ENCODE results near the gene ATXN7L2.

Gene ATXN7L2

DNA sequence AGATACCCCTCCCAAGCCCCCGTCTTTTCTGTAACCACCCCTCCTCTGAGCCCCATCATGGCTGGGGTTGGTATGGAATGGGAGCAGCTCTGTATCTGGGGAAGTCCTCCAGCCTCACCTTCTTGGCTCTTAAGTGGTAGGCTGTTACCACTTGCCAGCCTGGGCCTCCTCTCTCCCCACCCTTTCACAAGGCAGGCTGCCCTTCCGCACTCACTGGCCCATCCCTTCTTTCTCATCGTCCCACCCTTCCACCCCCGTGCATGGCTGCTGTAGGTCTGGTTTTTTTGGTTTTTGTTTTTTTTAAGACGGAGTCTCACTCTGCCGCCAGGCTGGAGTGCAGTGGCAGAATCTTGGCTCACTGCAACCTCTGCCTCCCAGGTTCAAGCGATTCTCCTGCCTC lies 15.4 kb downstream of the ATXN7L2 start:
- no peak for DNase-seq

DNA sequence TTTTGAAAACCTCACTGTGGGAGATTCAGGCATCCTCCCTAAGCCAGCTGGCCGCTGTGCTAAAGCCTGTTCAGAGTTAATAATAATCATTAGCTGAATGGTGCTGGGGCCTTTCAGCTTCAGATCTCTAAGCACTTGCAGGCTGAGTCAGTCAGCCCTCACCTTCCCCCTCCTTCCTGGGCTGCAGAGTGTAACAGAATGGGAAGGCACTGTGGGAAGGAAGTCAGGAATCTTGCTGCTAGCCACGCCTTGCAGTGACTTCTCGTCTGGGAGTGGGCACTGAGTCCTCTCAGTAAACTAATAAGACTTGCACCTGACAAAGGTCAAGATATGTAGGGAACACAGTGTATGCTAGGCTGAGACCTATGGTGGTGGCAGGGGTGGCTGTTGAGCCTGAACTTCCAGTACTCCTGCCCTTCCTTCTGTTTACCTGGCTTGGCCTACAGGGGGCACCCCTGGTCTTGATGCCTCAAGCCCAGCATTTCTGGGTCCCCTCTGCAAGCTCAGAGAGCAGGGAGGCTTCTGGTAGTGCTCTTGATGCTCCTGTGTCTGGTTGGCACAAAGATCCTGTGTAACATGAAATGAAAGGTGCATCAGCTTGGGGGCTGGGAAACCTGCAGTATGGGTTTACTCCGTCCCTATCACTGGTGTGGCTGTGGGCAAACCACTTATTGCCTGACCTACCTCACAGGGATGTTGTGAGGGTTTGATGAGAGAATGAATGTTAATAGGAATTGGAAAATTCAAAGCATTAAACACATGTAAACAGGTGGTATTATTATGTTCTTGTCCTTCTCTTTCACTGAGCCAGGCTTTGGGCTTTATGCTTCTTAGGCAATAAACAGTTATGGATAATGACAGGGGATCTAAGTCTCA lies 16.2 kb downstream of the ATXN7L2 start:
- DNase-seq, result no peak

DNA sequence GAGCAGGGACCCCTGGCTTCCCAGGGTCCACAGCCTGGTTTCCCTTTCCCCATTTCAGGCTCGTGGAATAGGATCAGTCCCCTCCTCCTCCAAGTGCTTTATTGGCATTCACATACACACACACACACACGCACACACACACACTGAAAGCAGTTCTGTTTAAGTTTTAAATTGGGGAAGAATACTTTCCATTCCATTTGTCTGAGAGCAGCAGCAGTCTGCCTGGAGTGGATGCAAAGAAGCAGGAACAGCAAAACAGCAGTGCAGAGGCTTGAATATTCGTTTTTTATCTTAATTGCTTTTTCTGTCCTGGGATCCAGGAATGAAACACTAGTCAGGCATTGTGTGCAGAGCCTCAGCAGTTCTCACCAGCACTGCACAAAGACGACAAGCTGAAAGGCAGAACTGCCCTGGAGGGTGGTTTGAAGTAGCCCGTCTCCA lies 17.3 kb downstream of the ATXN7L2 start:
- no peak for DNase-seq

DNA sequence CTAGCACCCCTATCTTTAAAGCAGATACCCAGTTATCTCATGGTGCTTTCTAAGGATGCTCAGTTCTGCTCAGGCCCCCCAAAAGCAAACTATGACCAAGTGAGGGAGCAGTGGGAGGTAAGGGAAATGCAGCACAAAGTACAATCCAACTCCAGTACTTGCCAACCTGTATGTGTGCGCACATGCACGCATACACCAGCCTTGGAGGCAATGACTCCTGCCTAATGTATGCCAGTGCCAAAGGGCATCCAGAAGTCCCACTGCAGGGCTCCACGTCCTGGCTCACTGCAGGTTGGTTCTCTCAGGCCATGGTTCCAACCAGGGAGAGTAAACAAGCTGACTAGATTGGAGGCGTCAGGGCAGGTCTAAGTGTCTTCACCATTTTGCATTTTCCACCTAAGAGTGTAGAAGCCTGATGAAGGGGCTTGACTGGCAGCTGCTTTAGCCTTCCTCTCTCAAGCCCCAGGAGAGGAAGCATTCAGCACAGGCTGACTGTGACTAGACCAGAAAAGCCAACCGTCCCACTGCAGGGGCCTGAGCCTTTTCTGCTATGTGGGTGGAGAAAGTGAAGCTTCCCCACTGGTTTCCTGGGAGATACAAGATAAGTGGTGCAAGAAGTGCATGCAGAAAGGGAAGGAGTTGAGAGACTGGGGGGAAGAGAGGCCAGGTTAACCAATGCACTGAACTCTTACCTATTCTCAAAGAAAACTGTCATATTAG lies 18.1 kb downstream of the ATXN7L2 start:
- DNase-seq, result no peak

DNA sequence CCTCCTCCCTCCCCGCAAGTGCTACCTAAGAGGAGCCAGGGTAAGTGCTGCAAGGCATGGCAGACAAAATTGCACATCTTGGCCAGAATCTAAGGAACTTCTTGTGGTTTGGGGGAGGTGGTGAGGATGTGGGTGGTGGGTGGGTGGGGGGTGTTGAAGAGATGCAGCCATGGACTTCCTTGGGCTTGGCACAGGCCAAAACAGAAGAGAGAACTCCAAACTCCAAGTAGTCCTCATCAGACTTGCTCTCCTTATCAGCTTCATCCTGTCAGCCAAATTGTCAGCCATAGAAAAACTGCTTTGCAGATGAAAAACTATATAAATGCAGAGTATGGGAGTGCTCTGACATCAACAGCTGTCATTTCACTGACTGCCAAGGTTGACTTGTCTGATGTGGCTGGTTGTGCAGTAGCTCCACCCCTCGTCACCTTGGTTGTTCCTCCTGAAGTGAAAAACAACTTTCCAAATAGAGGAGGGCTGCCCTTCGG lies 18.7 kb downstream of the ATXN7L2 start:
- DNase-seq, result no peak

DNA sequence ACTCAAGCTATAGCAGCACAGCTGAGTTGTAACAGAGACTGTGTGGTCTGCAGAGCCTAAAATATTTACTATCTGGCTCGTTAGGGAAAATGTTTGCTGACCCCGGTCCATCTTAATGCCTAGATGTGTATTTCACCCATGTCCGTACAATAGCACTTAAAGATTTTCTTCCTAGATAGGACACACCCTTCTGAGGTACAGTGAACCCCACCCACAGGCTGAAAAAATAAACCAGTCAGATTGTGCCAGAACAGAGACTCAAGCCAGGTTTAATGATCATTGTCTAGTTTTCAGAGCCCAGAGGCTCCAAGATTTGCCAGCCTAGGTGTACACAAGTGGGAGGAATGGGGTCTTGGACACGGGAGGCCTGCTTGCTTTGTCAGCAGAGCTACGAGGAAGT lies 20.2 kb downstream of the ATXN7L2 start:
- DNase-seq, result no peak

DNA sequence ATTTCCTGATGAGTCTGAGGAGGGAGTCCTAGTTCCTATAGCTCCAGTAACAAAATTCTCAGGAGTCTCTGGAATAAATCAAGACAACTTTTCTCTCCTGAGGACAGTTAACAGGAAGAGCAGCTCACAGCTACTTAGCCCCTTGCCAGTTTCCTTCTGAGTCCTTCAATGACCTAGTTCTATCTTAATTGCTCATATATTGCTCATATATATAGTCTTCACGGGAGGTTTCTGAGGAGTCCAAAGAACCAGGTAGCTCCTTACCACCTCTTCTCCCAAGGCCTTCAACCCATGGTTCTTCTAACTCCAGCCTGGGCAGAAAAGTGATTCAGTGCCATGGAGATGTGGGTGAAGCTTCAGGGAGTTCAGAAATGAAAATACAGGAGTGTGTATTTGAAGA lies 21.3 kb downstream of the ATXN7L2 start:
- no peak for DNase-seq

DNA sequence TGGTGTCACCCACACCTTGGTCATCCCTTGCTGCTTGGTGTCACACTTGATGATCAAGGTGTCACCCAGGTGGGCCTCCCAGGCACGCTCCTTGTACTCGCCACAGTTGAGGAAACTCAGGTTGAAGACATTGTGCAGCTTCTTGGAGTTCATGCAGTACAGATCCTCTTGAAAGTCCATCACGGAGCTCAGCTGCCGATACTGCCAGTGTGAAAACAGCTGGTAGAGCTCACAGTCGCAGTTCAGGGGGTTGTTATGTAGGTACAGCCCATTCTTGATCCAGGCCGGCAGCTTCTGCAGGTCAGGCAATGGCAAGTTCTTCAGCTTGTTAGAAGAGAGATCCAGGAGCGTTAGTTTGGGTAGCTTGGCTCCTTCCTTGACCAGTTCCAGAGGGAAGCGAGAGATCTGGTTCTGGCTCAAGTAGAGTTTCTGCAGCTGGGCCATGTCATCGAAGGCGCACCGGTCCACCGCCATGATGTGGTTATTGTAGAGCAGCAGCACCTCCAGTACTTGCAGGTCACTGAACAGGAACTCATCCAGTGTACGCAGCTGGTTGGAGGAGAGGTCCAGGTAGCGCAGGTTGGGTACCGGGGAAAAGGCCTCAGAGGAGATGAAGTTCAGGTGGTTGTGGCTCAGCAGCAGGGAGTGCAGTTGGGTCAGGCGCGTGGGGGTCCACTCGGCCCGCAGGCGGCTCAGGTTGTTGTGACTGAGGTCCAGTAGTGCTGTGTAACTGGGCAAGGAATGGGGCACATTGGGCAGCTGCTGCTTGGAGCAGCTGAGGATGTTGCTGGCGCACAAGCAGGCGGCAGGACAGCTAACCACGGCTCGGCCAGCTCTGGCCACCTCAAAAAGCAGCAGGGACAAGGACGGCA lies 24.5 kb downstream of the ATXN7L2 start:
- DNase-seq, result no peak

DNA sequence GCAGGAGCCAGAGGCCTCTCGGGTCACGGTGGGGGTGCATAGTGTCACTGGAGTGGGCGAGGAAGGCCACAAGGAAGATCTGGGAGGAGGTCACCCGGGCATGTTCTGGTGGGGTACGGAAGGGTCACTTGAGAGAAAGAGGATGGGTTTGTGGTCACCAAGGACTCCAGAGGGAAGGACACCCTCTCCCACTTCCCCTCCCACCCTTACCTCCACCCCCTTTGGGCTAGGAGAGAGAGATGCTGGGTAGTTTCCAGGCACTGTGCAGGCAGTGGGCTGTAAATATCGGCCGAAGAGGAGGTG lies 25.1 kb downstream of the ATXN7L2 start:
- no peak for DNase-seq

DNA sequence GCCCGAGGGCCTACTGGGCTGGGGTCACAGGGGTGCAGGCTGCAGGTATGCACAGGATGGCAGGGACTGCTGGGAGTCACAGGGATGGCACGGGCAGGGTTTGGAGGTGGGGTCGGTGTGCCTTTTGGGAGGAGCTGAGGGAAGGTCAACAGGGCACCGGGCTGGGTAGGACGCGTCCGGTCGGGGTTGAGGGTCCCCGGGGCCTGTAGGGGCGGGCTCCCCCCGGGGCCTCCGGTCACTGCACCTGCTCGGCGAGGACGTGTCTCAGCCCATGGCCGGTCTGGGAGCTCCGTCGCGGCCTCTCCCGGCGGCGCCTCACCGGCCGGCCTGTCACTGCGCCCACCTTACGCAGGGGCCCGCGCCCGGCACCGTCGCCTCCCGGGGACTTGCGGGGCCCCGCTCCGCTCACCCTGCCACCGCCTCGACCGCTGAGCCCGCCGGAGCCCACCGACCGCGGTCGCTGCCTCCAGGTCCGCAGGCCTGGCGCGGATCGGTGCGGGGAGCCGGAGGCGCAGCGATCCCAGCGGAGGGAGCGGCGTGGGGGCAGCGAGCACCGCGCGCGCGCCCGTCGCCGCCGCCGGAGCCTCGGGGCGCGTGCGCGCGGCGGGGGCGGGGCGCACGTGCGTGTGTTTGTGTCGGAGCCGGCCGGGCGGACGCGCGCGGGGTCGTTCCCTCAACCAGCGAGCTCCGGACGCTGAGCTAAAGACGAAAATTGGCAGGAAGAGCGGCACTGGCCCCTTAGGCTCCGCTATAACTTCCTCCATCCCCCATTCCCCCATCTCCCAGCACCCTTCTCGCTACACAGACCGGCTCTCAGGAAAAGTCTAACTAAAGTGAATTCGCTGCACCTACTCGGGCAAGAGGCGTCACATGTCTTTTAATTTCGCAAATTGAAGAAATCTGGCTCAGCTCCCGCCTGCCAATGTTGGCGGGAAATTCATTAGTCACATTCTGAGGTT lies 25.8 kb downstream of the ATXN7L2 start, which contains the start of gene AMIGO1:
AMIGO1 (minus strand) TSS at position 552 of the 959 bp plus-strand sequence. CDS start 815 bp downstream, outside the sequence.
- no peak for DNase-seq

DNA sequence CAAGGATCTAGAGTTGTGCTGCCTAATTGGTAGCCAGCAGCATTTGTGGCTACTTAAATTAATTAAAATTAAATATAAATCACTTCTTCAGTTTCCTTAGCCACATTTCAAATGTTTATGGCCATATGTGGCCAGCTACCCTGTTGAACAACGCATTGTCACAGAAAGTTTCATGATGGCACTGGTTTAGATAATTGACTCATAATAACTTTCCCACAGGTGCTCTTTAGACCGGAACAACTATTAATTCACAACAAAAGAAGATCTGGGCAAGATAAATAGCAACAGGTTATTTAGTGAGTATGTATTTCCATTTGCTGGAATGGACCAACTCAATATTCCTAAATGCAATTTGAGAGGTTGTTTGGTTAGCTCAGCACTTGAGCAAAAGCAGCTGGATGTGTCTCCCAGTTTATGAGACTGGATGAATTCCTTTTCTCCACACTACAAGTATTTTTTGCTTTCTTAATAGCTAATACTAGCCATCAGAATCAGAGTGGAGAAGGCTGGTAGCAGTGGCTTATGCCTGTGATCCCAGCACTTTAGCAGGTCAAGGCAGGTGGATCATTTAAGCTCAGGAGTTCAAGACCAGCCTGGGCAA lies 29.5 kb downstream of the ATXN7L2 start:
- DNase-seq, result no peak

DNA sequence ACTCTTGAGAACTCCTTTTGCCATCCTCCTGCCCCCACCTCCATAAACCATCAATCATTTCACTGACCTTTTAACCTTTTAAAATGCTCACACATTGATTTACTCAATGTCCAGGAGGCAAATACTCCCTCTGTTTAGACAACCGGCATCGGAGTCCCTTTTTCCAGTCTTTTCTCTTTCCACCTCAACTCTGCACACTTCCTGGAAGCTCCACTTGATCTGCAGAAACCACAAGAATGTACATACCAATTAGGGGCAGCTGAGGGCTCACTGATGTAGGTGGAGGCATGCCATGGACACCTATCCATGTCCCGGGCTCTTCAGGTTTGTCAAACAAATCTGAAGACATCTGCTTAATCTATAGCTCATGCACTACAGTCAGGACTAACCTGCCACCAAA lies 31.1 kb downstream of the ATXN7L2 start:
- DNase-seq, result no peak

DNA sequence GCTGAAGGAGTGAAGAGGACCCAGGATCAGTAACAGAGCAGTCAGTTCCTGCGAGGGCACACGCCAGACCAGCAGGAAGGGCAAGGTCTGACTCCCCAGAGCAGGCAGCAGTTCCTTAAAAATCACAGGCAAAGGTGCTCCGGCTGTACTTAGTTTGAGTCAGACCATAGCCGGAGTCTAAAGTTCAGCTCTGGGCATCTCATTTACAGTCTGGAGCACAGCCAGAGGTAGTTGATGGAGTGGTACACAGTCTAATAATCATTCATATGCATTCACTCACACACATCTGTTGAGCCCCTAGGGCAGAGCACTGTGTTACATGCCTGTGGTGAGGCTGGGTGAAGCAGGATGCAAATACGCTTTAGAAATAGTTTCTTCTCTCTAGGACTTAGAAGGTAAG lies 33.2 kb downstream of the ATXN7L2 start:
- no peak for DNase-seq

DNA sequence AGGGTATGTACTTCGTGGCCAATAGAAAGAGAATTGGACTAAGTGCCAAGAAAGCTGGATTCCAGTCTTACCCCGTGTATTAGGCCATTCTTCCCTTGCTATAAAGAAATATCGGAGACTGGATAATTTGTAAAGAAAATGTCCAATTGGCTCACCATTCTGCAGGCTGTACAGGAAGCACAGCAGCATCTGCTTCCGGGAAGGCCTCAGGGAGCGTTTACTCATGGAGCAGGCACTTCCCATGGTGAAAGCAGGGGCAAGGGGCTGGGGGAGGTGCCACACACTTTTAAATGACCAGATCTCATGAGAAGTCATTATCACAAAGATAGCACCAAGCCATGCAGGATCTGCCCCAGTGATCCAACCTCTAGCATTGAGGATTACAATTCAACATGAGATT lies 33.6 kb downstream of the ATXN7L2 start:
- DNase-seq, result no peak

DNA sequence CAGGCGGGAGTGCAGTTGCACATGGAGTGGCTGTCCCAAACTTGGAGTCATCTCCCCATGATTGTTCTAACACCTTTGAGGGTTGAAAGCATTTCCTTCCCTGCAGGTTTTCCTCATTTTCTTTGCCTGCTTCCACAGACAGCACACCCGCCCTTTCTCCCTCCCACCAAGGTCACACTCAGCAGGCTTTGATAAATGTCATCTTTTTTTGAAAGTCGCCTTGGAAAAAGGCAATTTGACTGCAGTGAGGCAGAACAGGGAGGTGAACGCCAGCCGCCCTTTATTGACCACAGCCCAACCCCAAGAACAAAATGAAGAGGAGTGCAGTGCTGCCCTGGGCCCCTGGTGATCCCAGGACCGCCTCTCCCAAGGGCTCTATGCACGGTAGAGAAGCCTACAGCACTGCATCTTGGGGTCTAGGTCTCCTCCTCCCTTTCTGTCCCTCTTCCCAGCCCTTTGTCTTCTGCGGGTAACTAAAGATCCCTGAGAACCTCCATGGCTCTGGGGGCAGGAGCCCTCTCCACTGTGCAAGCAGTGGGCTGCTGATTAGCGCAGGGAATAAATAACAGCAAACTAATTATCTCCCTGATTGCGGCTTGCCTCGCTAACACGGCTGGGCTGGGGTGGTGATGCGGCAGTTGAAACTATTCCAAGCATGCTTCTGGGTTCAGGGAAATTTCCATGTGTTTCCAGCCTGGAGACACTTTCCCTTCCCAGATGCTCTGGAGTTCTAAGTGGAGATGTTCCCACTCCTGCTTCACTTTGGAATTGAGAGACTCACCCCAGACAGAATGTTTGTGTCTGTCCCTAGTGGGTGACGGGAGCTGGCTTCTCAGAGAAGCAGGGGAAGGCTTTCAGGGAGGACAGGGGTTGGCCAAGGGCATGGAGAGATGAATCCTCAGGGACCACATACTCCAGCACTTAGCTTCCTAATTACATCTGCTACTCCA lies 37.6 kb downstream of the ATXN7L2 start:
- no peak for DNase-seq

DNA sequence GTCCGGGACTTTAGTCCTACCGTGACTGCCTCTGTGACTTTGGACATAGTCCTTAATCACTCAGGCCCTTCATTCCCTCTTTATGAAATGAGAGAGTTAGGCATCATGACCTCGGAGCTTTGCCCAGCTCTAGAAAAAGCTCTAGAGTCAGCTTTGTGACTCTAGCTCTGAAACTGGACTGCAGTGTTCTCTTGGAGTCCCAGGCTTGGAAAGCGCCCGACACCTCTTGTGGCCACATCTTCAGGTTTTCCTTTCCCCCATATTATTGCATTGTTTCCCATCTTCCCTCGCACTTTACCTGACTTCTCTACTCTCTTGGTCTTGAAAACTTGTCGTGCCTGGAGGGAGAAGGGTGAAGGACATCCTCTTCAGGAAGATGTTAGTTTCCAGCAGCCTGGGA lies 38.3 kb downstream of the ATXN7L2 start:
- no peak for DNase-seq

DNA sequence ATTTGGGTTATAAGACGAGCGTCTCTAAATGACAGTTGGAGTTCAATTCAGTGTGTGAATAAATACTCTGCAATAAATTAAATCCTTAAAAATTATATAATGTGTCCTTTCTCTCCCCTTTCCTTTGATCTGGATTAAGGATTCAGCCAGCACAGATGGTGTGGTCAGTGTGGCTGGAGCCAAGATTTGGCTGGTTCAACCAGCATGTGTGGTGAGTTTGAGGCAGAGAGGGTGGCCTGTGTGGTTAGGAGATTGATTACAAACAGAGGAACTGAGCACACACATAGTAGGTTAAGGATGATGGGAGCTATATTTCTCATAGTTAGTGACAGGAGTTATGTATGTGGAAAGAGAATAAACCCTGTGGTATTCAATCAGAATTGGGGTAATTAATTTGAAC lies 40.0 kb downstream of the ATXN7L2 start:
- DNase-seq, result no peak

DNA sequence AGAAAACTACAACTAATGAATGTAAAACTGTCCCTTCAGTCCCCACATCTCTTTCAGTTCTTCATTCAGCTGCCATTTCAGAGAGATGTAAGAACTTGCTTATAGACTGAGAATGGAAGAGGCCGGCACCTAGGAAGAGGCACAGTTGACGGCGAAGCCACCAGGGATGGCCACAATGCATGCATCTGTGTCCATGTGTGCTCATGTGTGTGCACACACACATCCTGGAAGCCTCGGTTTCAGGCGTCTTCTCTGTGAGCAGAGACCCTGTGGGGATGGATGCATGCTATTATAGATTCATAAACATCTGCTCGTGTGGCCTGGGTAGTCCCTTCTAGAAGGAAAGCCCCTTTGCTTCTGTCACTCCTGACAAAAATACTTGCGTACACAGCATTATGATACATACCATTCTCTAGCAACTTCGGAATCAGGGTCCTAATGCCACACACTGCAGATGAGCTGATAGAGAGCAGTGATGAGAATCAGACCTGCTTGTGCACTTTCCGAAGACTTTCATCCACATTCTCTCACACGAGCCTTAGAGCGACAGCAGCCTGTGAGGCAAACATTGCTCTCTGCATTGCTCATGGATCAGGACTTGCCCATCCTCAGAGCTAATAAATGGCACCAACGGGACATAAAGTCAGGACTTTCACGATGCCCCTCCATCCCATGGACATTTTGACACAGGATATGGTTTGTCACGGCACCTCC lies 43.5 kb downstream of the ATXN7L2 start:
- no peak for DNase-seq

DNA sequence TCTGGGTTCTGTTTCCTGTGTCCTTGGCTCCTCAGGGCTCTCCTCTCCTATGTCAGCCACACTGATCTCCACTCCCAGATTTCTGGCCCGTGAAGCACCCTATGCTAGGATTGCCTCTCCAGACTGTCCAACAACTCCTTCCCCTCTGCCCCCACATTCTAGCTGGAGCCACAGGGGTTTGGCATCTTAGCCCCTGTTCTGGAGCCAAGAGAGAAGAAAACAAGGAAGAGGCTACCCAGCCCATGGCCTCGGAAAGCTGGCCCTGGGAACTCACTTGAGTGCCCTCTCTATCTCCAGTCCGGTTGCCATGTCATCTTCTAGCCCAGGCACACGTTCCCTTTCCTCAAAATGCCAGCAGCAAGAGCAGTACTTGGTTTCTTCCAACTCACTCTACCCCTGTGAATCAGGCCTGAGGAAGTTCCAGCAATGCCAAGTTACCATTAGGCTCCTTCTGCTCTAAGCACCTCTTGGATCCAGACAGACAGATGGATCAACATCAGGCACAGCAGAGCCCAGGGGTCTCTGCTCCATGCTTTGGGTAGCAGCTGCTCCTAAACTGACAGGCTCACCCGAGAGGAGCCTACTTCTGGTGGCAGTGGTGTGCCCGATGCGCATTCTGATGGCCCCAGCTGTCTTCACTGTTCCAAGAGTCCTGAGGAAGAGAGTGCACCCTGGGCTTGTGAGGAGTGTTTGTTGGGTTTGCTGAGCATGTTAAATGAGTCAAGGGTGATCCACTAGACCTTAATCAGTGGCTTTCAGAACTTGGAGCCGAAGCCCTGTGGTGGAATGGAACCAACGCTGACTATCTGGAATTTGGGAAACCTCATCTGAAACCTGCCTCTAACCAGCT lies 44.4 kb downstream of the ATXN7L2 start:
- no peak for DNase-seq
